ENCODE data around the gene CEMP1.

DNA sequence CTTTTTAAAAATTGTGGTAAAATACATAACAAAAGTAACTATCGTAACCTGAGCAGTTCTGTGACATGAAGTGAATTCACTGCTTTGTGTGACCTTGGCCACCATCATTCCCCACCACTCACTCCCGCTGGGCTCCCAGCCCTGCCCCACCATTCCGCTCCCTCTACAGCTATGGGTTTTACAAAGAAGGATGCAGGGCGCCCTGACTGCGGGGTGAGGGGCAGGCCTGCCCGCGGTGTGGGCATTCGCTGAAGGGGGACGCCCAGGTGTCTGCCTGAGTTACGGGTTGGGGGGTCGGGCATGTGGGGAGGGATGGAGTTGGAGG is at the start of gene CEMP1:
- TF ChIP-seq, protein P1, sequence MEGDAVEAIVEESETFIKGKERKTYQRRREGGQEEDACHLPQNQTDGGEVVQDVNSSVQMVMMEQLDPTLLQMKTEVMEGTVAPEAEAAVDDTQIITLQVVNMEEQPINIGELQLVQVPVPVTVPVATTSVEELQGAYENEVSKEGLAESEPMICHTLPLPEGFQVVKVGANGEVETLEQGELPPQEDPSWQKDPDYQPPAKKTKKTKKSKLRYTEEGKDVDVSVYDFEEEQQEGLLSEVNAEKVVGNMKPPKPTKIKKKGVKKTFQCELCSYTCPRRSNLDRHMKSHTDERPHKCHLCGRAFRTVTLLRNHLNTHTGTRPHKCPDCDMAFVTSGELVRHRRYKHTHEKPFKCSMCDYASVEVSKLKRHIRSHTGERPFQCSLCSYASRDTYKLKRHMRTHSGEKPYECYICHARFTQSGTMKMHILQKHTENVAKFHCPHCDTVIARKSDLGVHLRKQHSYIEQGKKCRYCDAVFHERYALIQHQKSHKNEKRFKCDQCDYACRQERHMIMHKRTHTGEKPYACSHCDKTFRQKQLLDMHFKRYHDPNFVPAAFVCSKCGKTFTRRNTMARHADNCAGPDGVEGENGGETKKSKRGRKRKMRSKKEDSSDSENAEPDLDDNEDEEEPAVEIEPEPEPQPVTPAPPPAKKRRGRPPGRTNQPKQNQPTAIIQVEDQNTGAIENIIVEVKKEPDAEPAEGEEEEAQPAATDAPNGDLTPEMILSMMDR (IDR thresholded peaks at IDR 0.05): no peak
- no peak for TF ChIP-seq ZFX (IDR thresholded peaks at IDR 0.05; ENCODE audit: borderline replicate concordance)

Data from 22Rv1 (cell line).